B cell (primary cell): ENCODE measurements around the gene JMJD1C.

Experiments used
- CTCF ChIP-seq: fragments of 200-600 bp; IDR thresholded peaks from one replicate; pipeline ENCODE4 v1.8.0; 2022; ENCODE audit warnings: antibody characterized with exemption, mild to moderate bottlenecking
- EZH2 ChIP-seq: IDR thresholded peaks from 2 replicates; pipeline ENCODE4 v1.6.1; 2012; ENCODE audit warnings: borderline replicate concordance, low read depth, mild to moderate bottlenecking, moderate library complexity, low read length; ENCODE audit not compliant: insufficient read depth, poor library complexity, severe bottlenecking

GRCh38 chr10:63369711-63370110 is 96.1 kb downstream of the JMJD1C start:
- TF ChIP-seq CTCF (no peak), EZH2 (no peak)
